Activated CD4-positive, alpha-beta T cell treated with anti-CD3 and anti-CD28 coated beads for 4 hours (primary cell): ENCODE data around the gene ESRRB.

Source experiments
- DNase-seq, 2 donors: peaks; one replicate each; pipeline ENCODE4 v3.0.0-alpha.2; 2020

Gene ESRRB

GRCh38 chr14:76550534-76550933 is 174.6 kb downstream of the ESRRB start:
- DNase-seq, result no peak

- DNase-seq, result no peak
Measured at GRCh38 chr14:76551116-76551515, 175.2 kb downstream of the ESRRB start.
